Large intestine (tissue), 3 donors: Measurements from ENCODE around the gene GJC2. TPM values are rescaled to one million over a fixed set of nuclear protein-coding genes. Genes with fewer than 3 reads are reported as not detected.

ENCODE experiments used
- DNase-seq, 2 donors: peaks; one replicate each; pipeline versions ENCODE4 v3.0.0 to v3.0.0-alpha.2; 2013
- H3K27ac ChIP-seq: one replicate; pipeline ENCODE4 v1.5.1; 2013; ENCODE audit warnings: low read length
- H3K27me3 ChIP-seq: 2 replicates; pipeline ENCODE4 v1.6.1; 2013; ENCODE audit warnings: low read length; ENCODE audit not compliant: control insufficient read depth, insufficient read depth
- H3K36me3 ChIP-seq: 2 replicates; pipeline ENCODE4 v1.6.1; 2013; ENCODE audit warnings: low read length; ENCODE audit not compliant: control insufficient read depth, insufficient read depth
- H3K4me1 ChIP-seq: one replicate; pipeline ENCODE4 v1.6.1; 2013; ENCODE audit warnings: low read length; ENCODE audit not compliant: control insufficient read depth, insufficient read depth
- H3K4me3 ChIP-seq: one replicate; pipeline ENCODE4 v1.5.1; 2013; ENCODE audit warnings: low read length
- H3K9me3 ChIP-seq: one replicate; pipeline ENCODE4 v1.6.1; 2013; ENCODE audit warnings: mild to moderate bottlenecking, low read depth, low read length, moderate library complexity; ENCODE audit not compliant: control insufficient read depth
- whole genome bisulfite sequencing: methylation state at CpG from one replicate; pipeline ENCODE4 v1.1.5; 2013; ENCODE audit warnings: low lambda C conversion rate; ENCODE audit not compliant: insufficient coverage; 5-methylcytosine and 5-hydroxymethylcytosine counted together
- polyA plus RNA-seq: library from polyadenylated mRNA; unstranded; fragments of 120-200 nt; gene quantifications from one replicate; pipeline ENCODE4 v1.2.1, GENCODE V29; 2013

The GJC2 gene
- polyA plus RNA-seq, 1 donor = 7.2 TPM

GRCh38 chr1:228197555-228198147 lies 47.9 kb downstream of the GJC2 start:
- H3K4me3 ChIP-seq = no peak overlapping the region
- H3K4me1 ChIP-seq = no peaks in the 10 kb centered on the region
- no peak overlapping the region for H3K27ac ChIP-seq
- no peak for DNase-seq
- no peaks in the 10 kb centered on the region for H3K27me3 ChIP-seq
- H3K36me3 ChIP-seq = no peaks in the 10 kb centered on the region
- no CpG with 5 or more reads among the region's 4 CpGs for WGBS
- H3K9me3 ChIP-seq = peaks cover 8% of the 10 kb centered on the region

DNA sequence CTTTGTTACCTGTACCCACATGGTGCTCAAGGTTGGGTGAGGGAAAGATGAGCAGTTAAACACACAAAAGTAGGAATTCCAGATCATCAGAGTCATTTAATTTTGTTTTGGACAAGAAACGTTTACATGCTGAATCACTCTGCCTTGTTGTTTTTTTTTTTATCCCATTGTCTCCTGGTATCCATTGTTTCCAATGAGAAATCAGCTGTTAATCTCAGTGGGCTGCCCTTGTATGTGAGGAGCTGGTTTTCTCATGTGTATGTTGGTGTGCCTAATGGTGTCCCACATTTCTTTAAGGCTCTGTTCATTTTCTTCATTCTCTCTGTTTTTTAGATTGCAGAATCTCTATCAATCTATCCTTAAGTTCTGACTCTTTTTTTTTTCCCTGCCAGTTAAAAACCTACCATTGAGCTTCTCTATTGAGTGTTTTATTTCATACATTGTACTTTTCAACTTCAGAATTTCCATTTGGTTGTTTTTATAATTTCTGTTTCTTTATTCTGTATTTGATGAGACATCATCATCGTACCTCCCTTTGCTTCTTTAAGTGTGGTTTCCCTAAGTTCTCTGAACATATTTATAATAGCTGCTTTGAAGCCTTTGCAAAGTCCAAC lies 49.4 kb downstream of the GJC2 start:
- H3K9me3 ChIP-seq = peaks cover 8% of the 10 kb centered on the region
- no peak overlapping the region for H3K4me3 ChIP-seq
- H3K27ac ChIP-seq = no peak overlapping the region
- no peaks in the 10 kb centered on the region for H3K4me1 ChIP-seq
- H3K36me3 ChIP-seq = no peaks in the 10 kb centered on the region
- 100% methylated on average over 1 of the region's 2 CpGs for WGBS
- no peak for DNase-seq
- H3K27me3 ChIP-seq = peaks cover 3% of the 10 kb centered on the region

DNA sequence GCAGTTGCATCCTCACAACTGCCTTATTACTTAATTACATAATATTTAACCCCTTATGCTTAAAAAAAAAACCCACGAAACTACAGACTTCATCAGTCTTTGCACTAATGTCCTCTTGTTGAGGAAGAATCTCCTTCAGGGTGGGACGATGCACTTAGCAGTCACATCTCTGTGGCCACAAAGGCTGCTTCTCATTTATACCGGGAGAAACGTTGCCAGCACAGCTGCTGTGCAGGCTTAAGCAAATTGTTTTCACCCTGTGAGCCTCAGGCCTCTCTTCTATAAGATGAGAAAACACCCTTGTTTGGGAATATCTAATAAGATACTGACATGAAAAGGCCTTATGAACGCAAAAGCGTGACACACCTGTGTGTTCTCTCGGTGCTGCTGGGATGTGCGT lies 55.2 kb downstream of the GJC2 start:
- no CpG with 5 or more reads among the region's 8 CpGs for WGBS
- no peak overlapping the region for H3K27ac ChIP-seq

DNA sequence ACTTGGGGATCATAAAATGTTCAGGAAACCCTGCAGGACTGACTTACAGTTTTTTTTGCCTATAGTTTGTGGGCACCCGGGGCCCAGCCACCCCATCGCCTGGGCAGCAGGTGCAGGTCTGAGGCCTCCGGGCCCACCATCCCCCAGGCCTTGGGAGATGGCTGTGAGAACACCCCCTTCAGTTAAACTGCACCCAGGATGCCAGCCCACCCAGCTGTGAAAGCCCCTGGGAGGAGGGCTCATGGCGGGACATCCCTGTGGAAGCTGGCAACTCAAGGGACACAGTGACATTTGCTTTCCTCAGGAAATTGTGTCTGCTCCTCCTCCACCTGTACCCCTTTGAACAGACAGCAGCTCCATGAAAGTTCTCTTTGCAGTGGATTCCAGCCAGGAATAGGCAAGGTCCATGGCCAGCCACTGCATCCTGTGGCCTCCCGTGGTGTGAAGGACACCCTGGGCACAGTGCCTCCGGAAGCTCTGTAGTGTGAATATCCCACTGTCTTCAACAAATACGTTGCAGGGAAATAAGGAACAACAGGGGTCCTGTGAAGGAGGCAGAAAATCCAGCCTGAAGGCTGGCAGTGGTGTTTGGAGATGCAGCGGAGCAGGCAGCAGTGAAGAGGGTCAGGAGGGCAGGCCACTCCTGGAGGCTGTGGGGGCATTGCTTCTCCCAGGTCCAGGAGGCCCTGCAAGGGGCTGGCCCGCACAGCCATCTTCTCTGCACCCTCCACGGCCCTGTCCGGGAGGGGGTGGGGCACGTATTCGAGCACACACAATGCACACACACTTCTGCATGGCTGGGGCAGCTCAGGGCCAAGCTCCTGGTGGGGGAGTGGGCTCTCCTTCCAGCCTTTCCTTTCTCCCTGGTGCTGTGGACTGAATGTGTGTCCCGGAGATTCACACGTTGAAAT lies 56.1 kb downstream of the GJC2 start:
- Histone ChIP-seq H3K27ac (no peak overlapping the region), H3K36me3 (no peaks in the 10 kb centered on the region), H3K4me1 (peaks cover 4% of the 10 kb centered on the region), H3K9me3 (no peaks in the 10 kb centered on the region), H3K27me3 (peaks cover 17% of the 10 kb centered on the region), H3K4me3 (no peak overlapping the region)
- WGBS = 10% methylated on average over 2 of the region's 15 CpGs
- no peak for DNase-seq

More for the DNA sequence above, 55.2 kb downstream of the GJC2 start:
- no peaks in the 10 kb centered on the region for H3K9me3 ChIP-seq
- DNase-seq = no peak
- no peaks in the 10 kb centered on the region for H3K36me3 ChIP-seq
- peaks cover 4% of the 10 kb centered on the region for H3K4me1 ChIP-seq
- no peak overlapping the region for H3K4me3 ChIP-seq
- H3K27me3 ChIP-seq = peaks cover 17% of the 10 kb centered on the region

DNA sequence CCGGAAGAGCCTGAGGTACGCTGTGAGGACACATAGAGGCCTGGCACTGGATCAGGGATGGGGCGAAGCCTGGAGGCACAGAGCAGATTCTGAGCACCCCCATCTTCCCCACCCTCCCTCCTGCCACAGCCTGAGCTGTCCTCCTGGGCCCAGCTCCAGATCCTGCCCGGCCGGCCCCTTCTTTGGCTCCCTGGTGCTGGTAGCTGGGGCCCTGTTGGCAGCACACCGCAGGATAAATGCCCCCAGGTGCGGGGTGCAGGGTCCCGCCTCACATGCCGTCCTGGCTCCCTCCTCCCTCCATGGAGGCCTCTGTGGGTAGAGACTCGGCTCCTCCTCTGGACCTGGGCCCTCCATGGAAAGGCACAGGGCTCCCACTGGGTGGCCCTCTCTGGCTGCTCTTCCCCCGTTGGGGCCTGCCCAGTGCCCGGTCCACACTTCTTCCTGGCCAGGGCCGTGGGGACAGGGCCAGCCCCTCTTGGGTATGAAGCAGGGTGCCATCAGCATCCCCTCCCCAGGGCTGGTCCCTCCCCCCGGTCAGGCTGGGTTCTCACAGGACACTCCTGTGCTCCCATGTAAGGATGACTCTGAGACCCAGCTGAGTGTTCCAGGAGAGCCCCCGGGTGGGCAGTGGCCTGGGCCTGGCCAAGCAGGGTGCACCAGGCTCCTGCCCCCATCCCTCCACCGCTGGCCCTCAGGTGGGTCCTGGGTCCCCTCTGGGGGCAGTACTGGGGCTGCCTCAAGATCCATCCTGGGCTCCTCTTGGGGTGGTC lies 57.0 kb downstream of the GJC2 start:
- peaks cover 2% of the 10 kb centered on the region for H3K9me3 ChIP-seq
- DNase-seq = no peak
- peaks cover 17% of the 10 kb centered on the region for H3K27me3 ChIP-seq
- peaks cover 4% of the 10 kb centered on the region for H3K4me1 ChIP-seq
- H3K36me3 ChIP-seq = no peaks in the 10 kb centered on the region
- H3K27ac ChIP-seq = no peak overlapping the region
- H3K4me3 ChIP-seq = no peak overlapping the region
- no CpG with 5 or more reads among the region's 16 CpGs for whole genome bisulfite sequencing

DNA sequence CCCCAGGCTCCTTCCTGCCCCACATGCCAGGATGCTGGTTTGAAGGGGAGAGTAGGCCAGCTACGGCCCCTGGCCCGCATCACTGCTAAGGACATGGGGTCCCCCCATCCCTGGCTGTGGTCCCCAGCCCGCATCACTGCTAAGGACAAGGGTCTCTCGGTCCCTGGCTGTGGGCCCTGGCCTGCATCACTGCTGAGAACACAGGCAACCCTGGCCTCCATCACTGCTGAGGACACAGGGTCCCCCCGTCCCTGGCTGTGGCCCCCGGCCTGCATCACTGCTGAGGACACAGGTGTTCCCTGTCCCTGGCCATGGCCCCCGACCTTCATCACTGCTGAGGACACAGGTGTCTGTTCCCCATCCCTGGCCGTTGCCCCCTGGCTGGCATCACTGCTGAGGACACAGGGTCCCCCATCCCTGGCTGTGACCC lies 57.7 kb downstream of the GJC2 start:
- Histone ChIP-seq H3K36me3 (no peaks in the 10 kb centered on the region), H3K4me1 (peaks cover 4% of the 10 kb centered on the region), H3K27me3 (peaks cover 18% of the 10 kb centered on the region), H3K4me3 (no peak overlapping the region), H3K9me3 (peaks cover 5% of the 10 kb centered on the region), H3K27ac (no peak overlapping the region)
- WGBS = no CpG with 5 or more reads among the region's 8 CpGs
- no peak for DNase-seq

DNA sequence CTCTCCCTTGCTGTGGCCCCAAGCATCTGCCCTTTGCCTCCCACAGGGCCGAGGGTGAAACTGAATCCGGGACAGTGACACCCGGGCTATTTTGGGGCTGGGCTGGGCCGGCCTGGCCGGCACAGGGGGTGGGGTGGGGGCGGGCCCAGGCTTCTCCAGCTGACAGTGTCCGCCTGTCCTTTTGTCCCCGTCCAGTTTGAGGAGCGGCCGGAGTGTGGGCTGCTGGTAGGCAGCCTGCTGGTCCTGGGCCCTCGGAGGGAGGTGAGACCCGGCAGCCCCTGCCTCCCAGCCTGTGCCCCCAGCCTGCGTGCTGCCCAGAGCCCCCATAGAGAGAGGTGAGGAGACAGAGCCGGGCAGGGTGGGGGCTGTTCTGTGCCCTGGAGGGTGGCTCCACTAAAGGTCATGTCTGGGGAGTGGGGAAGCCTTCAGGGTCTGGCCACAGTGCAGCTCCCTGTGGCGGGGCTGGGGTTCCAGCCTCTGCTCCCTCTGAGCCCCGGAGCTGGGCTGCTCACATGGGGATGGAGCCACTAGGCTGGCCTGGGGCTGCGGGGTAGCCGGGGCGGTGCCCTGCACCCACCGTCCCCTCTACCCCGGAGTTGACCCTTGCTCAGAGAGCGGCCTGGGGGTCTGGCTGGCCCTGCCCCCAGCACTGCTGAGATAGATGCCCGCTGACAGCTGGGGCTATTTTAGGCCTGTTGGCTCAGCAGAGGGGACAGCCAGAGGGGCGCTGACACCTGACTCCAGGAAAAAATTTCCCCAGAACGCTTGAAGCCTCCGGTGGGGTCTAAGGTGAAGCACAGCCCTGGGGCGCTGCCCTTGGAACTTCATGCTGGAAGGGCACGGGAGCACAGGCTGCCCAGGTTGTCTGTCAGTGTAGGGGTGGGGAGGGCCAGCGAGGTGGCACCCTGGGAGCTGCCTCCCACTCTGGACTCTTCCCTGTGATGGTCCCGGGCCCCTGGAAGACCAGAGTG lies 58.4 kb downstream of the GJC2 start, which contains the start of gene OBSCN:
Gene OBSCN (plus strand): TSS at position 194 of the 971 bp plus-strand sequence. CDS start 3,740 bp downstream, outside the sequence.
- H3K27me3 ChIP-seq = peaks cover 21% of the 10 kb centered on the region
- no peaks in the 10 kb centered on the region for H3K36me3 ChIP-seq
- H3K9me3 ChIP-seq = peaks cover 8% of the 10 kb centered on the region
- H3K27ac ChIP-seq = no peak within 1 kb of the TSS
- no peak within 1 kb of the TSS for H3K4me3 ChIP-seq
- no peak for DNase-seq
- no CpG with 5 or more reads among the region's 30 CpGs for WGBS
- peaks cover 7% of the 10 kb centered on the region for H3K4me1 ChIP-seq

GRCh38 chr1:228208831-228209551 lies 59.3 kb downstream of the GJC2 start:
- DNase-seq = no peak
- Histone ChIP-seq H3K27ac (no peak overlapping the region), H3K9me3 (peaks cover 8% of the 10 kb centered on the region), H3K4me3 (no peak overlapping the region), H3K36me3 (no peaks in the 10 kb centered on the region), H3K4me1 (peaks cover 7% of the 10 kb centered on the region), H3K27me3 (peaks cover 18% of the 10 kb centered on the region)
- WGBS = no CpG with 5 or more reads among the region's 19 CpGs
